ENCODE data around the gene C22orf31. TPM values are rescaled to one million over a fixed set of nuclear protein-coding genes. Genes with fewer than 3 reads are reported as not detected.

The C22orf31 gene
- total and polyA plus RNA-seq, 2 experiments from 2014 or later = 0.36 TPM; not detected in 1

GRCh38 chr22:29056472-29056871 lies 5.2 kb downstream of the C22orf31 start (continued):
- TF ChIP-seq ZNF462 (CRISPR knock-in tag; IDR thresholded peaks at IDR 0.05) (no peak), JUNB (IDR thresholded peaks at IDR 0.05; ENCODE audit: unreplicated experiment) (no peak), REST (IDR thresholded peaks at IDR 0.05; ENCODE audit: unreplicated experiment) (no peak)

GRCh38 chr22:29055192-29055830 lies 6.3 kb downstream of the C22orf31 start:
- no peaks in the 10 kb centered on the region for H3K79me2 ChIP-seq (replicated peaks; ENCODE audit: insufficient read depth)
- Mint-ChIP-seq H3K27me3 (ENCODE audit: insufficient read depth, low read depth, poor library complexity) (peaks cover 17% of the 10 kb centered on the region), H3K4me1 (peaks cover 39% of the 10 kb centered on the region), H3K9me3 (no peaks in the 10 kb centered on the region), H3K4me3 (peak overlapping the region; percentile 29), H3K27ac (no peak overlapping the region), H3K36me3 (ENCODE audit: low read depth) (peaks cover 7% of the 10 kb centered on the region; the same call in 2 of the 3 replicates)
- no peaks in the 10 kb centered on the region for H3K27me3 ChIP-seq (ENCODE audit: insufficient read depth)
- no peaks in the 10 kb centered on the region for H4K20me1 ChIP-seq (replicated peaks; ENCODE audit: insufficient read depth)
- H3K4me1 ChIP-seq (ENCODE audit: insufficient read depth) = peaks cover 38% of the 10 kb centered on the region
- ATAC-seq = peak; percentile 73
- H3K9me2 ChIP-seq (ENCODE audit: insufficient read depth) = no peaks in the 10 kb centered on the region
- peaks cover 8% of the 10 kb centered on the region; the same call in 1 of the 2 replicates for H3F3A ChIP-seq (replicated peaks; ENCODE audit: low read depth)
- no peaks in the 10 kb centered on the region for H3K36me3 ChIP-seq (ENCODE audit: insufficient read depth)
- H2AFZ ChIP-seq = no peak overlapping the region
- DNase-seq (ENCODE audit: low spot score) = peak; percentile 78
- H3K4me2 ChIP-seq = peak overlapping the region; percentile 61
- H3K4me3 ChIP-seq = peak overlapping the region; percentile 10; the same call in 1 of the 2 replicates
- H3K27ac ChIP-seq (ENCODE audit: low read depth) = peak overlapping the region; percentile 33
- TF ChIP-seq CREB1 (CRISPR knock-in tag; IDR thresholded peaks at IDR 0.05; ENCODE audit: low read depth) (no peak), POLR2AphosphoS5 (IDR thresholded peaks at IDR 0.05; ENCODE audit: low read depth) (peak; percentile 25; the same call in 1 of the 2 replicates), ZNF114 (CRISPR knock-in tag; IDR thresholded peaks at IDR 0.05) (no peak)
